ENCODE results near the gene RNPS1.

RNPS1 gene

DNA sequence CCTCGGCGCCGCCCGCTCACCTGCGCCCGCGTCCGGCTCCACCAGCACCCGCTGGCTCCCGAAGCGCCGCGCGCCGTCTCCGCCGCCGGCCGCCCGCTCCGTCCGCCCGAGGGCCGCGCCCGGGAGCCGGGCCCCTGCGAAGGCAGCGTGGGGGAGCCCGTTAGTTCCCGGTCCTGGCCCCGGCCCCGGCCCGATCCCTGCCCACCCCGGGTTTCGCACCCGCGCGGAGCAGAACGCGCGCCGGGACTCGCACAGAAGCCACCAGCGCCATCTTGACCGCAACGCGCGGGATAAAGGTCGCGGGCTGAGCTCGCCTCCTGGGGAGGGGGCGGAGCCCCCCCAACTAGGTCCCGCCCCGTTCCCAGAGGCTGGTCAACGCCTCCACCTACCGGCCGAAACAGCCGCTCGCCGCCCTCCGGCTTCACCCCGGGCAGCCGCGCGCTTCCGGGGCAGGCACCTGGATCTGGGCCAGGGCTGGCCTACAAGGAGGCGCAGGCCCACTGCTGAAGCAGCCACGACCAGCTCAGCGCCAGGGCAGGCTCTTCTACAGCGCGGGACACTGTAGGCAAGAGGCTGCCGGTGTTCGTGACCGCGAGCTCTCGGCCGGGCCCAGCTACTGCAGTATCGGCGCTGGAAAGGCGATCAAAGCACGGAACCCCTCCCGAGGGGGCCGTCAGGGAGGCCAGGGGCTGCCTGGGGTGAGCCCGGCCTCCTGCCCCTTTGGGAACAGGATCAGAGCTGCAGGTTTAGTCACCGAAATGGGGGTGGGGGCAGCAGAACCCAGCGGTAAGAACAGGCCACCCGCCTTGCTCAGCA is 16.4 kb downstream of the RNPS1 start, which contains the start of gene ECI1:
Gene ECI1, minus strand, starts transcription at position 292 of the 816 bp plus-strand sequence. Its CDS starts 21 bp downstream, at position 271.
- TF ChIP-seq POLR2A (IDR thresholded peaks at IDR 0.05; ENCODE audit: extremely low read depth, insufficient read length) (peak; percentile 77), MYC (IDR thresholded peaks at IDR 0.05; ENCODE audit: low read depth, low read length) (peak; percentile 71)
- TF ChIP-seq, protein P1, sequence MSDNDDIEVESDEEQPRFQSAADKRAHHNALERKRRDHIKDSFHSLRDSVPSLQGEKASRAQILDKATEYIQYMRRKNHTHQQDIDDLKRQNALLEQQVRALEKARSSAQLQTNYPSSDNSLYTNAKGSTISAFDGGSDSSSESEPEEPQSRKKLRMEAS (IDR thresholded peaks at IDR 0.05; ENCODE audit: low read depth, low read length) = peak; percentile 73
- TF ChIP-seq, protein P2, sequence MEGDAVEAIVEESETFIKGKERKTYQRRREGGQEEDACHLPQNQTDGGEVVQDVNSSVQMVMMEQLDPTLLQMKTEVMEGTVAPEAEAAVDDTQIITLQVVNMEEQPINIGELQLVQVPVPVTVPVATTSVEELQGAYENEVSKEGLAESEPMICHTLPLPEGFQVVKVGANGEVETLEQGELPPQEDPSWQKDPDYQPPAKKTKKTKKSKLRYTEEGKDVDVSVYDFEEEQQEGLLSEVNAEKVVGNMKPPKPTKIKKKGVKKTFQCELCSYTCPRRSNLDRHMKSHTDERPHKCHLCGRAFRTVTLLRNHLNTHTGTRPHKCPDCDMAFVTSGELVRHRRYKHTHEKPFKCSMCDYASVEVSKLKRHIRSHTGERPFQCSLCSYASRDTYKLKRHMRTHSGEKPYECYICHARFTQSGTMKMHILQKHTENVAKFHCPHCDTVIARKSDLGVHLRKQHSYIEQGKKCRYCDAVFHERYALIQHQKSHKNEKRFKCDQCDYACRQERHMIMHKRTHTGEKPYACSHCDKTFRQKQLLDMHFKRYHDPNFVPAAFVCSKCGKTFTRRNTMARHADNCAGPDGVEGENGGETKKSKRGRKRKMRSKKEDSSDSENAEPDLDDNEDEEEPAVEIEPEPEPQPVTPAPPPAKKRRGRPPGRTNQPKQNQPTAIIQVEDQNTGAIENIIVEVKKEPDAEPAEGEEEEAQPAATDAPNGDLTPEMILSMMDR (IDR thresholded peaks at IDR 0.05; ENCODE audit: low read depth, low read length) = peak; percentile 29
- H3K4me3 ChIP-seq (ENCODE audit: low read depth, low read length) = peak within 1 kb of the TSS; percentile 76
- peak; percentile 96 for DNase-seq (ENCODE audit: low read depth)

DNA sequence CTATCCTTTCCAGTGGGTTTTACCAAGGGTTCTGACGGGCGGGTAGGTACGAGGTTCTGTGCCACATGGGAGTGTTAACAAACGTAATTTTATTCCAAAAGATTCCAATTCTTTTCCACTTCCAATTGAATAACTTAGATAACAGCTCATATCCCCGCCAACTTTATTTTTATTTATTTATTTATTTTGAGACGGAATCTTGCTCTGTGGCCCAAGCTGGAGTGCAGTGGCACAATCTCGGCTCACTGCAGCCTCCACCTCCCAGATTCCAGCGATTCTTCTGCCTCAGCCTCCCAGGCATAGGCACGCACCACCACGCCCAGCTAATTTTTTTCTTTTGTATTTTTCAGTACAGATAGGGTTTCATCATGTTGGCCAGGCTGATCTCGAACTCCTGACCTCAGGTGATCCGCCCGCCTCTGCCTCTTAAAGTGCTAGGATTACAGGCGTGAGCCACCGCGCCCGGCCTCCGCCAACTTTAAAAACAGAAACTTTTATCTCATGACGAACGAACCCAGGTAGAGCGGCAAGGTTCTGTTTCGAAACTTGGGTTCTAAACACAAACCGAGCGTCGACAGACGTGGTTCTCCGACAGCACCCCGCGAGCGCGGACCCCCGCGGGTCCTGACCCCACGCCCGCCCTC is 17.2 kb downstream of the RNPS1 start:
- TF ChIP-seq, protein P1 (IDR thresholded peaks at IDR 0.05; ENCODE audit: low read depth, low read length) = no peak
- no peak for TF ChIP-seq MYC (IDR thresholded peaks at IDR 0.05; ENCODE audit: low read depth, low read length)
- TF ChIP-seq, protein P2 (IDR thresholded peaks at IDR 0.05; ENCODE audit: low read depth, low read length) = no peak
- TF ChIP-seq POLR2A (IDR thresholded peaks at IDR 0.05; ENCODE audit: extremely low read depth, insufficient read length) = no peak
- no peak for DNase-seq (ENCODE audit: low read depth)
- H3K4me3 ChIP-seq (ENCODE audit: low read depth, low read length) = peak overlapping the region; percentile 76

DNA sequence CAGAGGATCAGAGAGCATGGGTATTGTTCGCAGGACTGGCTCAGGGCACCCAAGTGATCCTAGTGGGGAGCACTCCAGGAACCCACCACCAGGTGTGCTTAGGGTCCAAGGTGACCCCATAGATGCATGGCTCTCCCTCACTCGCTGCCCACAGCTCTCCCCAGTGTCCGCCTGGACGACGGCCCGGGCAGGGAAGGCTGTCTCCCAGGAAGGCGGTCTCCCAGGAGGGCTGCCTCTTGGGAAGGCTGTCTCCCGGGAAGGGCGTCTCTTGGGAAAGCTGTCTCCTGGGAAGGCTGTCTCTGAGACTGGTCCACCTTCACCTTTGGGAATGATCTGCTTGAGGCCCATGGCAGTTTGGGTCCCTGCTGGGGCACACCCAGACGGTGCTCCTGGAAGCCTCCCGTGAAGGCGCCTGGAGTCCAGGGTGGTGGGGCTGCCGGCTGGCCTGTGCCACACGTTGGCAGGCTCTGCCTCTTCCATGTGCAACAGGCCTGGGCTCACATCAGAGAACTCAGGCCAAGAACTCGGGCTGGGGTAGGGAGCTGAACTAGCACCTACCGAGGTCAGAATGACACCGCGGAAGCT is 21.5 kb downstream of the RNPS1 start:
- no peak overlapping the region for H3K4me3 ChIP-seq (ENCODE audit: low read depth, low read length)
- TF ChIP-seq MYC (IDR thresholded peaks at IDR 0.05; ENCODE audit: low read depth, low read length) = no peak
- no peak for TF ChIP-seq POLR2A (IDR thresholded peaks at IDR 0.05; ENCODE audit: extremely low read depth, insufficient read length)
- TF ChIP-seq, protein P1 (IDR thresholded peaks at IDR 0.05; ENCODE audit: low read depth, low read length) = no peak
- TF ChIP-seq, protein P2 (IDR thresholded peaks at IDR 0.05; ENCODE audit: low read depth, low read length) = no peak
- no peak for DNase-seq (ENCODE audit: low read depth)

DNA sequence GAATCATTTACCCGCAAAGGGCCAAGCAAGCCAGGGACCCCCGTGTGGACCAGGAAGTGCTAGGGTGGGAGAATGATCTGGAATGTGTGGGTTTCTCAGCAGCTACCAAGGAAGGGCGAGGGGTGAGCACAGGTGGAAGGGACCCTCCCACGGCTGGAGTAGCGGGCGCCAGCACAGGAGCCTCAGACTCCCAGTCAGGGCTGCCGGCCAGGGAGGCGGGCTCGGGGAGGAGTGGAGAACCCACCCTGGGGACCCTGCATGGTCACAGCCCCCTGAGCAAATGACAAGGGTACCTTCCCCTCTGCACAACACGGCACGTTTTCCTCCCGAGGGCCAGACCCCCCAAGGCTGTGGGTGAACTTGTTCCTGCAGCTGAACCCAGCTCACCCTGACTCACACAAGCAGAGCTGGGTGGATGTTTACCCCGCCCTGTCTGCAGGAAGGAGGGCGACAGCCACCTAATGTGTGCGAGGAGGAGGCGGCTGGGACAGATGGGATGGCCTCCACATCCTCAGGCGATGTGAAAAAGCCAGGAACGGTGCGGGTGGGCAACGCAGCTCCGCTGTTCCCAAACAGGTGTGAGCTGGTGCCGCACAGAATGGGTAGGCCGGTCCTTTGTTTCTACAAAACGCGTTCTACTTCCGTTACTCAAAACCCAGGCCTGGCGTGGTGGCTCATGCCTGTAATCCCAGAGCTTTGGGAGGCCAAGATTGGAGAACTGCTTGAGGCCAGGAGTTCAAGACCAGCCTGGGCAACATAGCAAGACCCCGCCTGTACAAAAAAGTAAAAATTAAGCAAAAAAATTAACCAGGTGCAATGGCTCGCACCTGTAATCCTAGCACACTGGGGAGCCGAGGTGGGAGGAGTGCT is 22.8 kb downstream of the RNPS1 start:
- no peak overlapping the region for H3K4me3 ChIP-seq (ENCODE audit: low read depth, low read length)
- DNase-seq (ENCODE audit: low read depth) = no peak
- TF ChIP-seq, protein P2 (IDR thresholded peaks at IDR 0.05; ENCODE audit: low read depth, low read length) = no peak
- no peak for TF ChIP-seq POLR2A (IDR thresholded peaks at IDR 0.05; ENCODE audit: extremely low read depth, insufficient read length)
- TF ChIP-seq MYC (IDR thresholded peaks at IDR 0.05; ENCODE audit: low read depth, low read length) = no peak
- TF ChIP-seq, protein P1 (IDR thresholded peaks at IDR 0.05; ENCODE audit: low read depth, low read length) = no peak

DNA sequence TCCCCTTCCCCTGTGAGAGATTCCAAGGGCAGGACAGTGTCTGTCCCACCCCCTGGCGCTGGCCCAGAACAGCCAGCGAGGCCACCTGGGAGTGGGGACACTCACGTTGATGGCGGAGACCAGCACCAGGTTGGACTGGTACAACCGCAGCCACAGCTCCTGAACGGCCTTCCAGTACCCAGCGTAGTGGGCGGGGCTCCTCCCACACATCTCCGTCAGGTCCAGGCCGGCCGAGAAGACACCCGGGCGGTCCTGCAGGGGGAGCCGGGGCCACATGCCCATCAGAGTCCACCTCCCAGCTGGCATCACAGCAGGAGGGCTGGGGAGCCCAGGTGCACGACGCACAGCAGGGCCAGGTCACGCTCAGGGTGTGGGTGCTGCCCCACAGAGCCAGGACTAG is 23.6 kb downstream of the RNPS1 start:
- no peak for DNase-seq (ENCODE audit: low read depth)

More for the DNA sequence above, 23.6 kb downstream of the RNPS1 start:
- TF ChIP-seq, protein P1 (IDR thresholded peaks at IDR 0.05; ENCODE audit: low read depth, low read length) = no peak
- TF ChIP-seq POLR2A (IDR thresholded peaks at IDR 0.05; ENCODE audit: extremely low read depth, insufficient read length) = no peak
- no peak for TF ChIP-seq MYC (IDR thresholded peaks at IDR 0.05; ENCODE audit: low read depth, low read length)
- TF ChIP-seq, protein P2 (IDR thresholded peaks at IDR 0.05; ENCODE audit: low read depth, low read length) = no peak
- no peak overlapping the region for H3K4me3 ChIP-seq (ENCODE audit: low read depth, low read length)

Measured in NB4 (cell line).